GOT3 (cell line): ENCODE measurements around the gene MRNIP.
"Not testable (repeated sequence)": the region's sequence is repeated elsewhere in the genome, so short reads cannot be mapped to it uniquely, and the experiment has no call there.

Source experiments
- DNase-seq: peaks from one replicate; lab custom pipeline; 2025; ENCODE audit warnings: mixed read lengths; lab: John Stamatoyannopoulos, UW

Gene MRNIP

DNA sequence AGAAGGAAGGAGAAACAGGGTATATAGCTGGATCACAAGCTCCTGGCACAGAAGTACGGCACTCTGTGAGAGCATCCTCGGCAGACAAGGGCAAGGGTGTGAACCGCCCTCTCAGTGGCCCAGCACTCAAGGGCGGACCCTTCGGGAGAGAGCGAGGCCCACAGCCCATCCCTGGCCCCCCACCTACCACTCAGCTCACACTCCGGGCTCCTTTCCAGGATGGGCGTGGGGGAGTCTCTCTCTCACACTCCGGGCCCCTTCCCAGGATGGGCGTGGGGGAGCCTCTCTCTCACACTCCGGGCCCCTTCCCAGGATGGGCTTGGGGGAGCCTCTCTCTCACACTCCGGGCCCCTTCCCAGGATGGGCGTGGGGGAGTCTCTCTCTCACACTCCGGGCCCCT lies 12.9 kb upstream of the MRNIP start:
- DNase-seq, result not testable (repeated sequence)

DNA sequence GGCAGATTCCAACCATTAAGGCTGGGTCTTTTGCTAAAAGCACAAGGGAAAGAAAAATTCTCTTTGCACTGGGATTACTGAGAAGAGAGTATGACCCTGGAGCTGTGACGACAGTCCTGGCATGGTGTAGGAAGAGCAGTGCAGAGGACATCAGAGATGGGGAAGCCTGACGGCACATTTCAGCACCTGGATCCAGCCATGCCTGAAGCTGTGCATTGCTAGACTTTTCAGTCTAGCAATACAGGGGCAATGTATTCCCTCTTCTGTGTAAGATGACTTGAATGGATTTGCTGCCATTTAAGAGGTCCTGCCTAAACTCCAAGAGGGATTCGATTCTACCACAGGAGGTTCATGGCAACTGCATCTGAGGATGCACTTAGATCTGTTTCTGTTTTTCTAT lies 12.3 kb upstream of the MRNIP start:
- DNase-seq, result no peak

DNA sequence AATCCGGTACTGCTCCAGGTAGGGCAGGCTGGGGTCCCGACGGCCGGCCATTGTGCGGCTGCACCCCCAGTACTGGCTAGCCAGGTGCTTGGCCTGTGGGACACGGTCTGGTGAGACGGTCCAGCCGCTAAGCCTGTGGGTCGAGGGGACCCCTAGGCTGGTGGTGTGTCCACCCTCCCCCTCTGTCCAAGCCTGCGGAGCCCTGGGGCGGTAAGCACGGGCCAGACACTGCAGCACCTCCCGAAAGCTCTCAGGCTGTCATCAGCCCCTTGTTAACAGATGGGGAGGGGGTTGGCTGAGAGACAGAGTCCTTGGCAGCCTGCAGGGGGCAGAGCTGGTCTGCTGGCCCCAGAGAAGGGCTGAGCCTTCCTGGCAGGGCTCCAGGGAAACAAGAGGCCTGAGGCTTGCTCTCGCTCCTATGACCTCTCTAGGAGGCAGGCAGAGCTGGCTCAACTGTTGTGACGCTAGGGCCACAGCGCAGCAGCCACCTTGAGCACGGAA lies 11.8 kb upstream of the MRNIP start:
- DNase-seq, result no peak

DNA sequence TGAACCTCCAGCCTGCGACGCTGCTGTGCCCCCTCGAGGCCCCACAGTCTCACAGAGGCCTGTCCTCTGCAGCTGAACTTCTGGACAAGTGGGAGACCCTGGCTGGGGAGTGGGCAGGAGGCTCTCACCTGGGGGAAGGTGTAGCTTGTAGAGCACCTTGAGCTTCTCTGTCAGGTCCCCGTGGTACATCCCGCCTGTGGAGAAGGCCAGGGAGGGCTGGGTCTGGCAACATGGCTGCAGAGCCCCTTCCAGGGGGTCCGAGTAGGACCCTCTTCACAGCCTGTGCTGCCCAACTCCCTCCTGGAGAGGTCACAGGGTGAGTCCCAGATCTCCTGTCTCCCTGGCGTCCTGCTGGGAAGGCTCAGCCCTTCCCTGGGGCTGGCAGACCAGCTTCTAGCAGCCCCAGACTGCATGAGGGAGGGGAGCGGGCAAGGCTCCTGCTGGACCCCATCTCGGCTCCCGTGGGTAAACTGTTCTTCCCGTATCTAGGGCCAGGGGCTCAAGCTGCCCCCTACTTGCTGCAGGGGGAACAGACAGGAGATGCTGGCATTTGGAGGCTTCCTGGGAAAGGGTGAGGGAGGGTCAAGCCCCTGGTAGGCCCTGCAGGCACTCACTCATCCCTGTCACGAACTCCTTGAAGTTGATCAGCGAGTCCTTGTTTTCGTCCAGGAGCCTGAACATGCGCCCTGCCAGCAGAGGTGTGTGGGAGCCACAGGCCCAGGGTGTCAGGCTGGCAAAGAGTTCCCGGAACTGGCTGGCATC lies 11.2 kb upstream of the MRNIP start:
- no peak for DNase-seq

DNA sequence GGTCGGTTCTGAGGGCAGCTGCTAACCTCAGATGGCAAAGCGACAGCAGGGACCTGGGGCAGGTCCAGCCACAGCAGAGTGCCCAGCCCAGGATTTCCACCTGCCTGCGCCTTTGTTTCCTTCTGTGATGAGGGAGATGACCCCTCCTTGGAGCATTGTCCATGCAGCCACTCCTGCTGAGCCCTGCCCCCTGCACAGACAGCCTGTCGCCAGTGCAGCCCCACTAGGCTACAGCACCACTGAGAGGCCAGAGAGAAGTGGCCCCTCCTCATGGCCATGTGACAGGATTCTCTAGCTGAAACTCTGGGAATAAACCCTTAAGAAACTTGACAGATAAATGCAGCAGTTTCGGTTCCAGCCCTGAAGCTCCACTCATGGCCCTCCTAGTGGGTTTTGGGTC lies 10.5 kb upstream of the MRNIP start:
- DNase-seq, result no peak

DNA sequence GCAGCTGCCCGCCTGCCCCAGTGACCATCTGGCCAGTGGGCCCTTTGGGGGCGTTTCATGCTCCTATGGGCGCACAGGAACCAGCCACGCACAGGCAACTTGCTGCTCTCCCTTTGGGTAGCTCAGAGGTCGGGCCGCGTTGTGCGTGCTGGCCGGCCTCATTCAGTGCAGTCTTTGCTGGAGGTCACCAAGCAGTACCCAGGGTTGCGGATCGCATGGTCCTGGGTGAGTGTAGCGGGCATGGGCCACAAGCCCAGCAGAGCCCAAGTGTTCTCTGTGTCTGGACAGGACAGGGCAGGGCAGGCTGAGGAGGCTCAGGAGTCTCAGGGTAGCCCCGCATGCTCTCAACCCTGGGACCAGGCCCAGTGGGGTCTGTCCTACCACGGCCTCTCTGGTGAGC lies 9.9 kb upstream of the MRNIP start:
- DNase-seq, result no peak

DNA sequence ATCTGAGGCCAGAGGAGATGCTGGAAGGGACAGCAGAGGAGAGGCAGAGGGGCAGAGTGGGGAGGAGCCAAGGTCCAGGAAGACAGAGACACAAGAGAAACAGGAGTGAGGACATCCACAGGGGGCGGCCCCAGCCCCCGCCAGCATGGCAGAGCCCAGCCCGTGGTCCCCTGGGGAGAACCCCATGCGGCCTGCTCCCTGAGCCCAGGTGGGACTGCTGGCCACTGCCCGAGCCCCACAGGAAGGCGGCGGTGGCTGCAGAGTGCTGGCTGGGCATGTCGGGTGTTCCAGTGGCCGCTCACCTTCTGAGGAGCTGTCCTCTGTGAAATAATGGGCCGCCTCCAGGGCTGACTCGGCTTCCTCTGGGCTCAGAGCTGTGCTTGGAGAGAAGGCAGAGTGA lies 8.9 kb upstream of the MRNIP start:
- DNase-seq, result no peak

DNA sequence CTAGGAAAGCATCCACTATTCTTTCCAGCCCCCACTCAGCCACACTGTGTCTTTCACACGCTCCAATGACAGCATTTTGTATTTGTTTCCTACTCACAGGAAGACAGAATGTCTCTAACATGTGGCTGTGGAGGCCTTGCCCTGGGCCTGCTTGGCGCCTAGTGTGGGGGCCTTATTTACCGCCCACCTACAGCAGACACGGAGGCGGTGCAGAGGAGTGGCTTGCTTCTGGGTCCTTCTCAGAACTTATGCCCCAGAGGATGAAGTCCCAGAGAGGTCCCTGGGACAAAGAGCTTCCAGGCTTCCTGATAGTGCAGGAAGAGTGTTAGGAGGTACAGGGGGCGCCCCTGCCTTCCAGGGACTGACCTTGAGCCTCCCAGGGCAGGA lies 8.5 kb upstream of the MRNIP start:
- DNase-seq, result no peak

DNA sequence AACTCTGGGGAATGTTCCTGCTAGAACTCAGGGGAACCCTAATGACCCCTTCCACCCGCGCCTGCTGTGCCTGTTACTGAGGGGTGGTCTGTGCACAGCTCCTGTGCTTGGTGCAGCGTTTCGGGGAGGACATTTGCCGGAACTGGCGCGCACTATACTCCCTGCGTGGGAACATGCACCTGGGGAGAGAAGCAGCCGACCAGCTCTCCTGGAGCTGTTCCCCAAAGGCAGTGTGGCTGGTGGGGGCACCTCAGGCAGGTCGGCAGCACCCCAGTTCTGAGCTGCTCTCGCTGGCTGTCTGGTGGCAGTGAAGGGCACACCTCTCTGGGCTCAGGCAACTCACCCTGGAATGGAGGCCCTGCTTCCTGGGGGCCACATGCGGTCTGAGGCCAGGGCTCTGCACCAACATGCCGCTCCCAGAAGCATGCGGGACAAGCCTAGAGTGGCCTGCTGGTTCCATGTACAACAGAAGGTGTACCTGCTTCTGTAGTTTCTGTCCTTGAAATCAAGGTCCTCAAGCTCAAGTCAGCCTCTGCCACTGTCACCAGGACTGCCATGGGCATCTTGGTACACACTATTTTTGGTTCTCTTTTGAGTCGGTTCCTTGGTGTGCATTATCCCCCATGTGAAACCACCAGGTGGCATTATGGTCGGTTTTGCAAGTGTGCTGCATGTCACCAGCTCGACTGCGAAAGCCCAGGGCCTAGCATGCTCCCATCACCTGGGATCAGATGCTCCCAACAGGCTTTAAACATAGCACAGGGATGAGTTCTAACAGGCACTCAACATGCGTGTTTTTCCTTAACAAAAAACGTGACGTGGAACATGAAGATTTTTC lies 7.8 kb upstream of the MRNIP start:
- no peak for DNase-seq

DNA sequence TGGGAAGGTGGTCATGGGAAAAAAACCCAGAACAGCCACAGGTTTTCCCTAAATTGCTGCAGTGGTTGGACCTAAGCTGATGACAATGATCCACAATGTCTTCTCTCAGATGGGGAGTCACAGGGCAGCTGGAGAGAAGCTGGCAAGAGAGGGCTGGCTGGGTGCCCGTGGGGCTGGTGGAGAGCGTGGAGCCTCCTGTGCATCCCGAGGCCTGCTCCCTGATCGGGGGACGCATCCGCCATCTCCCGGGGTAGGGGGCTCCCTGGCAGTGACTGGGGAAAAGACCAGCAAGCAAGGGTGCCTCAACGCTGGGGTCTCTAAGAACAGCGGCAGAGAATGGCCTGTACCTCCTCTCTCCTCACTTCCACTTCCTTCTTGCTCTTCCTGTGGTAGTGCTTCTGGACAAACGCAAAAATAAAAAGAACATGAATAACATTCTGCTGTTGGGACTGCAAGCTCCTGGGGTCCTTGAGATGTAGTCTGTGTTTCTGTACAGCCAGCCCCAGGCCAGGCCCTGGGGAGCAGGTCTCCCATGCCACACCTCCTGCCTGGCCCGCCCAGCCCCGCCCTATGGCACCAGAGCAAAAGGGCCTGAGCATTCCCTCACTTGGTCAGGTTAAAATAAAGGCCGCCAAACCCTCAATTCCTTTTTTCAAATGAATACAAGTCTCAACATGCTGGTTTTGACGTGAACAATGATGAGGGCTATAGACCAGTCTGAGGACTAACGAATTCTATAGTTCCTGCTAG lies 7.0 kb upstream of the MRNIP start:
- DNase-seq, result no peak

DNA sequence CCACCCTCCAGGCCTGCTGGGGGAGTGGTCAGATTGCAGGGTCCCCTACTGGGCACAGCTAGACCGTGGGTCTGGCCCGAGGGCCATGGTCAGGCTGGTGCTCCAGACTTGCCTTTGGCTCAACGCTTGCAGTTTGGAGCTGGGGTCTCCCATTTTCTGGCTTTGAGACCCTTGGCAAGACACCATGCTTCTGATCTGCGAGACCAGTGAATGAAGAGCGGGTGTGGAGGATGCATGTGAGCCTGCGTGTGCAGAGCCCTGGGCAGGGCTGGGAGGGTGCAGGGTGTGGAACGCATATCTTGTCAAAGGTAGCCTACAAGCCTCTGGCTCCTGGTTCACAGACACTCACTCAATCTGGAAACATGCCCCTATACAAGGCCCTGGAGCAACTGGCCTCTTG lies 6.1 kb upstream of the MRNIP start:
- no peak for DNase-seq

DNA sequence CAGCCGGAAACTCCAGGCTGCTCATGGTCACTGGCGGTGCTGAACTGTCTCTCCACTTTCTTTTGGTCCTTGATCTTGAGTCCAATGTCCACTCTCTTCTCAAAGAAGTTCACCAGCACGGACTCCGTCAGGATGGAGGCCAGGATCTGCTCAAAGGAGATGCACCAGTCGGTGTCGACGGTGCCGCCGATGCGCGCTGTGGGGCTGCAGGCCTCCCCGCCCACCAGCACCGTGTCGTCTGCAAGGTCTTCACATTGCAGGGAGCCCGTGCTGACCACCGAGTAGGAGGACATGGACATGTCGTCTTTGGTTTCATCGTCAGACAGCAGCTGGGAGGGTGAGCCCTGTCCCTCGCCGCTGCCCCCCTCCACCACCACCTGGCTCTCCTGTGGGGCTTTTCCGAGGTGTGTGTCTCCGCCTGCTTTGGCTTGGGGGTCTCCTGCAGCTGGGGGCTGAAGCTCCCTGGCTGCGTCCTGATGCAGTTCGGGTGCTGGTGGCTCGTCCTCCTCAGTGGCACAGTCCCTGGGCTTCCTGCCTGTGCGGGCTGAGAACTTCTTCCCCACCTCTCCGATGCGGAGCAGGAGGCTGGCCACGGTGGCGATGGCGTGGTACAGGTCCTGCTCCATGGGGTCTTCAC lies 5.0 kb upstream of the MRNIP start:
- DNase-seq, result no peak

DNA sequence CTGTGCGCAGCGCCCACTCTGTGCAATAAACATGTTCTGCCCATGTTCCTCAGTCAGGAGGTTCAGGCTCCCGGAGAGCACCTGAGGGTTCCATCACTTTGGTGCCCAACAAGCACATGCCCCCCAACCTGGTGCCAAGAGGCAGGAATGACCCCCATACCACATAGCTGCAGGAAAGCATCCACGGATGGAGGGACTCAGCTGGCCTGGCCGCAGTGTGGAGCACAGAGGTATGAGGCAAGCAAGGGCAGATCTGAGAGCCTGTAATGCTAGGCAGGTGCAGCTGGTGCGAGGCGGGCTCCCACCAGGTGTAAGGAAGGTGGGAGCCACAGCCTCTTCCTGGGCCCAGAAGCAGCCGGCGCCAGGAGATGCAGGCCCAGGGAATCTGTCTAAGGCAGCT lies 4.3 kb upstream of the MRNIP start:
- DNase-seq, result no peak

DNA sequence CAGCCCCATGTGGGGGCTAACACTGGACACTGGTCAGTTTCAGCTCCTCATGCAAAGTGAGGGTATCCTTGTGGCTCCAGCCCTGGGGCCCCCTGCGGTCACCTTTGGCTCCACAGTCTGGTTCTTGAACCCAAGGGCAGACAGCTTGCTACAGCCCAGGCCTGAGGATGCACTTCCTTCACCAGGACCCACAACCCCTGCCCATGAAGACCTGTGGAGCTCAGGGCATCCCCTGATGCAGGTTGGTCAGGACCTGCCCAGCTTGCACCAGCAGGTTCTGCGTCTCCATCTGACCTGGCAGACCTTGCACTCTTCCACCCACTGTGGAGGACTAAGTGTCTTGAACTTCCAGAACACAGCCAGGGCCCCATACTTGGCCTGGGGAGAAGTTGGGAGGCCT lies 3.7 kb upstream of the MRNIP start:
- no peak for DNase-seq

DNA sequence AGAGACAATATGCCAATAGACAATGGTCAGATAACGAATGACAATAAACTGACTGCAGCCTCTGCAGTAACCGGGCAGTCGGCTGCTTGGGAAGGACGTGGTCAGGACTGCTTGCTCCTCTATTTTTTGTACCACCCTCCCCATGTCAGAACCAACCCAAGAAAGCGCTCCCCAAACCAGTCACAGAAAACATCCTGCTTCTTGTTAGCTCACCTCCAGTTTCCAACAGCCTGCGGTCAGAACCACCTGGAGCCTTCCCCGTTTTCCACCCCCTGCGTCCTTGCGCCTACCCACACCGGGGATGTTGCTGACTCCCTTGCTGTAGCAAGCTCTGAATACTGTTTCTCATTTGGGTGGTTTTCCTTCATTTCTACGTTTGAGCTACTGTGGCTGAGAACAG lies 1.7 kb upstream of the MRNIP start:
- no peak for DNase-seq

DNA sequence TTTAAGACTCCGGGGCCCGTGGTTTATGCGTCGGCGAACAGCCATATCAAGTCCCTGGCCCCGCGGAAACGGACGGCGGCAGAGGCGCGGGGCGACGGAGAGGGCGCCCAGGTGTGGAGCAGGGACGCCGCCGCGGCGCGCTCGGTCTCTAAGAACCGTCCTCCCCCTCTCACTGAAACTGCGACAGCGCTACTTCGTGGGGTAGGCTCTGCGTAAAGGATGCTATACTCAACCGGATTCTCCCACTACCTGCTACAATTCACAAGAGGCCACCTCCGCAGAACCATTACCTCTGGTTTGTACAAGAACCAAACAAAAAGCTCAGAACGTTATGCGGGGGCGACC lies 404 bp downstream of the MRNIP start:
- no peak for DNase-seq

DNA sequence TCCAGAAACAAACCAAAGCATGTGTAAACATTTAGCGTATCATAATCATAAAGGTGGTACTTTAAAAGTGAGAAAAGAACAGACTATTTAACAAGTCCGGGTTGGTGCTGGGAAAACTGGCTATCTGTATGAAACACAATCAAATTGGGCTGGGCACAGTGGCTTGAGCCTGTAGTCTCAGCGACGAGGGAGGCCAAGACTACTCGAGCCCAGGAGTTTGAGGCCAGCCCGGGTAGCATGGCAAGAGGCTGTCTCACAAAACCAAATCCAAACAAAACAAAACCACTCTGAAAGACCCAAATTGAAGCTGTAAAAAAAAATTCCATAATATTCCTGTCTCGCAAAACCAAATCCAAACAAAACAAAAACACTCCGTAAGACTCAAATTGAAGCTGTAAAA lies 4.3 kb downstream of the MRNIP start:
- DNase-seq, result no peak

DNA sequence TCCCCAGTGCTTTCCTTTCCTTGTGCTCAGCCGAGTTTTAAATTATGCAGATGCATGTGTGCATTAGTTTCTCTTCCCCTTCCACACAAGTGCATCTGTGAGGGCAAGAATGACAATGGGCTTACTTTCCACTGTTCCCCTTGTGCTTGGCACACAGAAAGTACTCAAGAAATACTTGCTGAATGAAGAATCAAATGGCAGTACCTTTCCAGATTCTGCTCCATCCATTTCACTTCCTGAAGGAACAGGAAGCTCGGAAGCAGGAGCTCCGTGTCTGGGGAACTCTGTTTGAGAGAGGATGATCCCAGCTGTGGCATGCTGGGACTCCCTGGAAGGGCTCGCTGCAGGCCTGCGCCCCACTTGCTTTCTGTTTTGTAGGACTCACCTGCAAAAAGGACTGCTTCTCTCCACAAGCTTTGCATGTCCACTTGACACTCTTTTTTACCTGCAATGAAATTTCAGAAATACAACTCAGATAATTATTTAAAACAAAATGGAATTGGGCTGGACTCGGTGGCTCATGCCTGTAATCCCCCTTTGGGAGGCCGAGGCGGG lies 5.5 kb downstream of the MRNIP start:
- DNase-seq, result no peak

DNA sequence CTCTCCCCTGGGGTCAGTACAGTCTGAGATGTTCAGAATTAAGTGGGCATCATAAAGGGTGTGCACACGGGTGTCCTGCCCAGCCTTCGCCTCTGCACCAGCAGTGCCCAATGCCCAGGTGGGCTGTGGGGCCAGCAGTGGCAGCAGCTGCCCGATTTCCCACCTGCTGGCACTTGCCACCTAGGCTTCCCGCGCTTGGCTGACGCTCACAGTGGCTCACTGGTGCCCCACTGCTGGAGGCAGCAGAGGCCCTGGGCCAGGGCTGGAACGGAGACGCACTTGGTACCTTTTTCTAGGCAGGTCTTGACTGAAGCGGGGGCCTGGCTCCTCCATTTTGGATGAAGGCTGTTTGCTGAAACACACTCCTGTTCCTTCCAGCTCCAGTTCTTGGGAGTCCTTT lies 17.0 kb downstream of the MRNIP start:
- no peak for DNase-seq

DNA sequence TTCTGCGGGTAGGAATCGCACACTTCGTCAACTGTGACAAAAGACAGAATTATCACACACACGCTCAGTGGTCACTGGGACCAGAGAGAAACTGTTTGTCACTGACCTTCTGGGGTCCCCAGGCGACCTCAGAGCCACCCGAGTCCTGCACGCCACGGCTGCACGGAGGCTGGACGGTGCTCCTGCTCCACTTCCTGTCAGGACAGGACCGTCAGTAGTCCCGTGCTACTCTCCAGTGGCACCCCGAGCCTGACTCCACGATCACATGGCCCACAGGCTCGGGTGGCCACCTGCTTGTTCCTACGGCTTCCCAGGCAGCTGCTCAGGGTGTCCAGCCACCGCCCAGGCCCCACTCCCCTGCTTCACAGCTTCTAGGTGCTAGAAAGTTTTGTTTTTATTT lies 17.9 kb downstream of the MRNIP start:
- DNase-seq, result no peak

DNA sequence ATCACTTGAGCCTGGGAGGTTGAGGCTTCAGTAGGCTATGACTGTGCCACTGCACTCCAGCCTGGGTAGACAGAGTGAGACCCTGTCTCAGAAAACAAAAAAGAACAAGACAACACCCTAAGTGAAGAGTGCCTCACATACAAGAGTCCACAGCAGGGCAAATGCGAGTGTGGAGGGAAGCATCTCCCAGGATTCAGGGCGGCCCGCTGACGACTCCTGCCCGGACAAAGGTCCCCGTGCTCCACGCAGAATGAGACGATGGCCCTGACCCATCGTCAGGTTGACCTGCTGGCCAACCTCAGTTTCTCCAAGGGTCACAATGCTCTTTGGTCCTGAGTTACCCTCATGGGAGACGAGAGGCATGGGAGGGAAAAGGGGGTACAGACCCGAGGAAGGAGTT lies 18.3 kb downstream of the MRNIP start:
- no peak for DNase-seq
